Cardiac fibroblast (primary cell): ENCODE measurements around the gene PDCD10.

Experiments used
- DNase-seq, 2 donors: peaks; one replicate each; pipeline versions ENCODE4 v3.0.0 to v3.0.0-alpha.2; 2010; ENCODE audit warnings: low read depth in 2 of 2
- H3K4me3 ChIP-seq, 2 donors: replicated peaks in 1 of 2; 1 replicate in 1 of 2; 2 replicates in 1 of 2; pipeline ENCODE4 v1.5.1; 2011; ENCODE audit warnings: low read depth in 2 of 2, low read length in 2 of 2, mild to moderate bottlenecking in 2 of 2, moderate library complexity in 1 of 2
- CTCF ChIP-seq: IDR thresholded peaks from one replicate; pipeline ENCODE4 v1.5.1; 2011; ENCODE audit warnings: low read depth, mild to moderate bottlenecking, low read length, inconsistent platforms

Gene PDCD10

GRCh38 chr3:167651826-167652225, 82.9 kb downstream of the PDCD10 start:
- no peak for TF ChIP-seq CTCF
- no peak for DNase-seq
- no peak overlapping the region for H3K4me3 ChIP-seq

GRCh38 chr3:167650459-167650858, 84.2 kb downstream of the PDCD10 start:
- TF ChIP-seq CTCF = no peak
- no peak overlapping the region for H3K4me3 ChIP-seq
- no peak for DNase-seq

- no peak overlapping the region for H3K4me3 ChIP-seq
- no peak for TF ChIP-seq CTCF
- DNase-seq = no peak
These were observed 84.9 kb downstream of the PDCD10 start for GRCh38 chr3:167649746-167650145.

- no peak overlapping the region for H3K4me3 ChIP-seq
- no peak for TF ChIP-seq CTCF
- no peak for DNase-seq
These were observed 90.1 kb downstream of the PDCD10 start for GRCh38 chr3:167644611-167645010.
